Astrocyte (in vitro differentiated cells and primary cell): Measurements from ENCODE around the gene MAPKAPK2. TPM values are rescaled to one million over a fixed set of nuclear protein-coding genes. Genes with fewer than 3 reads are reported as not detected.

Source experiments
- DNase-seq: peaks from one replicate; pipeline ENCODE4 v3.0.0-alpha.2; 2010; ENCODE audit warnings: low read depth
- FAIRE-seq: peaks from 2 replicates; lab custom pipeline; 2011; peaks lifted over from hg19 to GRCh38; lab: Jason Lieb, UNC
- H2AFZ ChIP-seq: 2 replicates; pipeline ENCODE4 v1.6.0; 2012; ENCODE audit warnings: low read depth, low read length, inconsistent platforms
- H3K27ac ChIP-seq: 2 replicates; pipeline ENCODE4 v1.5.1; 2011; ENCODE audit warnings: low read depth, low read length, inconsistent platforms
- H3K27me3 ChIP-seq: 2 replicates; pipeline ENCODE4 v1.6.0; 2011; ENCODE audit warnings: low read length, inconsistent platforms; ENCODE audit not compliant: insufficient read depth
- H3K36me3 ChIP-seq: 2 replicates; pipeline ENCODE4 v1.5.1; 2011; ENCODE audit warnings: low read length, inconsistent platforms; ENCODE audit not compliant: insufficient read depth
- H3K4me1 ChIP-seq: 2 replicates; pipeline ENCODE4 v1.5.1; 2011; ENCODE audit warnings: low read length, inconsistent platforms; ENCODE audit not compliant: insufficient read depth
- H3K4me2 ChIP-seq: 2 replicates; pipeline ENCODE4 v1.6.0; 2012; ENCODE audit warnings: low read length, inconsistent platforms
- H3K4me3 ChIP-seq: 2 replicates; pipeline ENCODE4 v1.5.1; 2011; ENCODE audit warnings: low read depth, mild to moderate bottlenecking, low read length, inconsistent platforms; ENCODE audit not compliant: insufficient read depth
- H3K79me2 ChIP-seq: 2 replicates; pipeline ENCODE4 v1.6.0; 2012; ENCODE audit warnings: mild to moderate bottlenecking, low read length, inconsistent platforms; ENCODE audit not compliant: insufficient read depth
- H3K9ac ChIP-seq: 2 replicates; pipeline ENCODE4 v1.6.0; 2012; ENCODE audit warnings: mild to moderate bottlenecking, low read length, inconsistent platforms
- H3K9me3 ChIP-seq: 2 replicates; pipeline ENCODE4 v1.5.1; 2012; ENCODE audit warnings: low read depth, mild to moderate bottlenecking, low read length, inconsistent platforms; ENCODE audit not compliant: insufficient read depth
- H4K20me1 ChIP-seq: 2 replicates; pipeline ENCODE4 v1.6.0; 2012; ENCODE audit warnings: low read length, inconsistent platforms; ENCODE audit not compliant: insufficient read depth
- H3K27ac Mint-ChIP-seq: one replicate; pipeline ENCODE4 v1.8.0; 2021; ENCODE audit warnings: mild to moderate bottlenecking, mixed read lengths; ENCODE audit not compliant: unreplicated experiment
- H3K27me3 Mint-ChIP-seq: one replicate; pipeline ENCODE4 v1.8.0; 2021; ENCODE audit warnings: low read depth, mixed read lengths; ENCODE audit not compliant: unreplicated experiment
- H3K36me3 Mint-ChIP-seq: one replicate; pipeline ENCODE4 v1.8.0; 2021; ENCODE audit warnings: low read depth, mixed read lengths; ENCODE audit not compliant: unreplicated experiment
- H3K4me1 Mint-ChIP-seq: one replicate; pipeline ENCODE4 v1.8.0; 2021; ENCODE audit warnings: low read depth, mixed read lengths; ENCODE audit not compliant: unreplicated experiment
- H3K4me3 Mint-ChIP-seq: one replicate; pipeline ENCODE4 v1.8.0; 2021; ENCODE audit warnings: mild to moderate bottlenecking, moderate library complexity, mixed read lengths; ENCODE audit not compliant: unreplicated experiment
- H3K9me3 Mint-ChIP-seq: one replicate; pipeline ENCODE4 v1.8.0; 2021; ENCODE audit warnings: mild to moderate bottlenecking, mixed read lengths; ENCODE audit not compliant: unreplicated experiment
- EZH2 ChIP-seq: IDR thresholded peaks from 2 replicates; pipeline ENCODE4 v1.6.1; 2012; ENCODE audit warnings: mild to moderate bottlenecking, low read length, inconsistent platforms; ENCODE audit not compliant: insufficient read depth
- total RNA-seq: library from RNA; stranded (reverse); gene quantifications from 2 replicates; pipeline ENCODE4 v1.2.1, GENCODE V29; 2021
- TF ChIP-seq, protein P1 (sequence below): IDR thresholded peaks from 2 replicates; pipeline ENCODE4 v1.5.1; 2011; ENCODE audit warnings: low read depth, mild to moderate bottlenecking, inconsistent platforms, low read length, moderate library complexity; ENCODE audit not compliant: insufficient read depth

MAPKAPK2 gene
- total RNA-seq, 1 donor from 2014 or later, result 108 TPM

DNA sequence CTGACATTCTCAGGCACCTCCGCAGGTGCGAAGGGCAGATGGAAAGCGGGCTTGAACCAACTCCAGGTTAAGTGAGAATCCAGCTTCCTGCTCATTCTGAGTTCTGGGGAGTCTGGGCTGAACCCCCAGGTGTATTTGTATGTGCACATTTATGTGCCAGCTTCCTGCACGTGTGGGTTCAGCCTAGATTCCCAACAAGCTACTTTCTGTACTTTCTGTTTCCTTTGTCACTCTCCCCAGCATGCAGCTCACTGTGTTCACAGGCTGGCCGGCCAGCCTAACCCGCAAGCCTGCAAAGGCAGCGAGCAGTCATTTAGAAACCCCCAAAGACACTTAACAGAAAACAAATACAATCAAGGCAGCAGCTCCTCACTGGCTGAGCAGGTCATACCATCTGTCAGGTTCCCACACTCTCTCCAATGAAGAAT is 84.6 kb downstream of the MAPKAPK2 start:
- no peak overlapping the region for H3K4me2 ChIP-seq
- H3K79me2 ChIP-seq, result no peaks in the 10 kb centered on the region
- no peaks in the 10 kb centered on the region for H3K36me3 Mint-ChIP-seq
- no peak for FAIRE-seq
- no peak overlapping the region for H2AFZ ChIP-seq
- H3K4me3 Mint-ChIP-seq, result no peak overlapping the region
- peaks cover 34% of the 10 kb centered on the region for H3K27me3 ChIP-seq
- peaks cover 52% of the 10 kb centered on the region for H3K27me3 Mint-ChIP-seq
- H3K9me3 Mint-ChIP-seq, result peaks cover 2% of the 10 kb centered on the region
- H3K27ac Mint-ChIP-seq, result no peak overlapping the region
- no peak for DNase-seq
- H3K27ac ChIP-seq, result no peak overlapping the region
- peaks cover 18% of the 10 kb centered on the region for H3K4me1 ChIP-seq
- no peak overlapping the region for H3K4me3 ChIP-seq
- H3K36me3 ChIP-seq, result no peaks in the 10 kb centered on the region
- no peak overlapping the region for H3K9ac ChIP-seq
- TF ChIP-seq EZH2, result no peak
- TF ChIP-seq, protein P1, sequence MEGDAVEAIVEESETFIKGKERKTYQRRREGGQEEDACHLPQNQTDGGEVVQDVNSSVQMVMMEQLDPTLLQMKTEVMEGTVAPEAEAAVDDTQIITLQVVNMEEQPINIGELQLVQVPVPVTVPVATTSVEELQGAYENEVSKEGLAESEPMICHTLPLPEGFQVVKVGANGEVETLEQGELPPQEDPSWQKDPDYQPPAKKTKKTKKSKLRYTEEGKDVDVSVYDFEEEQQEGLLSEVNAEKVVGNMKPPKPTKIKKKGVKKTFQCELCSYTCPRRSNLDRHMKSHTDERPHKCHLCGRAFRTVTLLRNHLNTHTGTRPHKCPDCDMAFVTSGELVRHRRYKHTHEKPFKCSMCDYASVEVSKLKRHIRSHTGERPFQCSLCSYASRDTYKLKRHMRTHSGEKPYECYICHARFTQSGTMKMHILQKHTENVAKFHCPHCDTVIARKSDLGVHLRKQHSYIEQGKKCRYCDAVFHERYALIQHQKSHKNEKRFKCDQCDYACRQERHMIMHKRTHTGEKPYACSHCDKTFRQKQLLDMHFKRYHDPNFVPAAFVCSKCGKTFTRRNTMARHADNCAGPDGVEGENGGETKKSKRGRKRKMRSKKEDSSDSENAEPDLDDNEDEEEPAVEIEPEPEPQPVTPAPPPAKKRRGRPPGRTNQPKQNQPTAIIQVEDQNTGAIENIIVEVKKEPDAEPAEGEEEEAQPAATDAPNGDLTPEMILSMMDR, result no peak
- H3K4me1 Mint-ChIP-seq, result peaks cover 35% of the 10 kb centered on the region
- H3K9me3 ChIP-seq, result no peaks in the 10 kb centered on the region
- no peaks in the 10 kb centered on the region for H4K20me1 ChIP-seq

DNA sequence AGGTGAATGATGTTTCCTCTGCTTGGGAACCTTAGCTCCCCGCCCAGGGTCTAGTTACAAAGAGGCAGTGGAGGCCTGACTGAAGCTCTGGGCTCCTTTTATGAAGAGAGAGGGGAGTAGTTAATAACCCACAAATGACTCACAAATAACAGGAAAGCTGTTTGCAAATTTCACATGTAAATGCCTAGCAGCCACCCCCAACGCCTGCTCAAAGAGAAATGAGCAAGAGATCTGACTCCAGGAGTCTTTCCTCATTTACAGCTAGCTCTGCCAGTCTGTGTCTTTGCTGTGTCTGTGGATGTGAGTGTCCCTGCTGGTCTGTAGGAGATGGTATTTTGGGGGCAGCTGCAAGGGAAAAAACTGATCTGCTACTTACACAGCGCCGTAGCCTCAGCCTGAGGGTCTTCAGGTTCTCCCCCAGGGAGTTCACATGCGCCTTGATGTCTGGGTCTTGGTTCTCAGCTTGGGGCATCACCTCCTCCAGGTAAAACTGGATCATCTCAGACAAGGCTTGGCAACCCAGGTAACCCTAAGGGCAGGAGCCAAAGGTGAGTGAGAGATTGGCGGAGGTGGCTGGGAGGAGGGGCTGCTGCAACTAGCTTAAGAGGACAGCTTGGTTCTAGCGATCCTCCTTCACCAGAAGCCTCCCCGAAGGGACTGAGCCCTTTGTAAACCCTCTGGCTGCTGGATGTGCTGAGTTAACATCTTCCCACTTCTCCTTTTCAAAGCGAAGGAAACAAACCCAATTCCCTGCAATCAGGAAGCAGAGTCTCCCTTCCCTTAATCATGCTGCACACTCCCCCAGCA is 86.0 kb downstream of the MAPKAPK2 start, which contains the start of gene IL19:
Gene IL19 (plus strand): TSS at position 243 of the 807 bp plus-strand sequence. CDS start 65,890 bp downstream, outside the sequence.
- Mint-ChIP-seq H3K4me3 (peak within 1 kb of the TSS; percentile 35), H3K27ac (no peak within 1 kb of the TSS), H3K27me3 (peaks cover 58% of the 10 kb centered on the region), H3K9me3 (no peaks in the 10 kb centered on the region), H3K4me1 (peaks cover 33% of the 10 kb centered on the region), H3K36me3 (no peaks in the 10 kb centered on the region)
- Histone ChIP-seq H3K4me3 (no peak within 1 kb of the TSS), H3K27me3 (peaks cover 44% of the 10 kb centered on the region), H3K27ac (no peak within 1 kb of the TSS), H3K9me3 (no peaks in the 10 kb centered on the region), H4K20me1 (no peaks in the 10 kb centered on the region), H2AFZ (no peak within 1 kb of the TSS), H3K9ac (no peak within 1 kb of the TSS), H3K79me2 (no peaks in the 10 kb centered on the region), H3K36me3 (no peaks in the 10 kb centered on the region), H3K4me1 (peaks cover 18% of the 10 kb centered on the region), H3K4me2 (peak within 1 kb of the TSS; percentile 9)
- TF ChIP-seq EZH2, result no peak
- TF ChIP-seq, protein P1, result no peak
- DNase-seq, result peak; percentile 81
- no peak for FAIRE-seq

DNA sequence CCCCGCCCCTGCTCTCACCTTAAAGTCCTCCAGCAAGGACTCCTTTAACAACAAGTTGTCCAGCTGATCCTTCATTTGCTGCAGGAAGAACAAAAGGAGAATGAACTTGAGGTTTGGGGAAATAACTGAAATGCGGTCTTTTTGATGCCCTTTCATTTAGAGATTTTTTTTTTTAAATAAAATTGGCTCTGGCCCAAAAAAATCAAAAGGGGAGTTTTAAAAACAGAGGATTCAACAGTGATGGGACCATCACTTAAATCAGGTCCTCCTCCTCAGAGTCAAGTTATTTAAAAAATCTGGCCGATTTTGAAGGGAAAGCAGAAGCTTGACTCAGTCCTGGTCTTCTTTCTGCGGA is 86.6 kb downstream of the MAPKAPK2 start:
- no peaks in the 10 kb centered on the region for H3K36me3 Mint-ChIP-seq
- TF ChIP-seq, protein P1, result no peak
- TF ChIP-seq EZH2, result no peak
- H3K4me3 Mint-ChIP-seq, result peak overlapping the region; percentile 35

More for the DNA sequence above, 86.6 kb downstream of the MAPKAPK2 start:
- DNase-seq, result no peak
- no peak overlapping the region for H3K9ac ChIP-seq
- no peaks in the 10 kb centered on the region for H3K9me3 ChIP-seq
- peaks cover 50% of the 10 kb centered on the region for H3K27me3 ChIP-seq
- H3K27ac ChIP-seq, result no peak overlapping the region
- H3K4me1 ChIP-seq, result peaks cover 14% of the 10 kb centered on the region
- peaks cover 27% of the 10 kb centered on the region for H3K4me1 Mint-ChIP-seq
- H4K20me1 ChIP-seq, result no peaks in the 10 kb centered on the region
- H3K27ac Mint-ChIP-seq, result no peak overlapping the region
- H3K36me3 ChIP-seq, result no peaks in the 10 kb centered on the region
- FAIRE-seq, result no peak
- H3K79me2 ChIP-seq, result no peaks in the 10 kb centered on the region
- H3K9me3 Mint-ChIP-seq, result no peaks in the 10 kb centered on the region
- no peak overlapping the region for H3K4me3 ChIP-seq
- H2AFZ ChIP-seq, result no peak overlapping the region
- no peak overlapping the region for H3K4me2 ChIP-seq
- peaks cover 63% of the 10 kb centered on the region for H3K27me3 Mint-ChIP-seq
